Stimulated activated CD4-positive, alpha-beta T cell treated with anti-CD3 and anti-CD28 coated beads, Interleukin-1b, Interleukin-23, amount 100 ng/mL, for 4 hours (primary cell): ENCODE results near the gene KCNC4.

Experiments used
- DNase-seq, 2 donors: peaks; one replicate each; pipeline ENCODE4 v3.0.0-alpha.2; 2020; ENCODE audit warnings: low read depth in 2 of 2

The KCNC4 gene

GRCh38 chr1:110229348-110230001 lies 19.4 kb downstream of the KCNC4 start:
- no peak for DNase-seq

DNA sequence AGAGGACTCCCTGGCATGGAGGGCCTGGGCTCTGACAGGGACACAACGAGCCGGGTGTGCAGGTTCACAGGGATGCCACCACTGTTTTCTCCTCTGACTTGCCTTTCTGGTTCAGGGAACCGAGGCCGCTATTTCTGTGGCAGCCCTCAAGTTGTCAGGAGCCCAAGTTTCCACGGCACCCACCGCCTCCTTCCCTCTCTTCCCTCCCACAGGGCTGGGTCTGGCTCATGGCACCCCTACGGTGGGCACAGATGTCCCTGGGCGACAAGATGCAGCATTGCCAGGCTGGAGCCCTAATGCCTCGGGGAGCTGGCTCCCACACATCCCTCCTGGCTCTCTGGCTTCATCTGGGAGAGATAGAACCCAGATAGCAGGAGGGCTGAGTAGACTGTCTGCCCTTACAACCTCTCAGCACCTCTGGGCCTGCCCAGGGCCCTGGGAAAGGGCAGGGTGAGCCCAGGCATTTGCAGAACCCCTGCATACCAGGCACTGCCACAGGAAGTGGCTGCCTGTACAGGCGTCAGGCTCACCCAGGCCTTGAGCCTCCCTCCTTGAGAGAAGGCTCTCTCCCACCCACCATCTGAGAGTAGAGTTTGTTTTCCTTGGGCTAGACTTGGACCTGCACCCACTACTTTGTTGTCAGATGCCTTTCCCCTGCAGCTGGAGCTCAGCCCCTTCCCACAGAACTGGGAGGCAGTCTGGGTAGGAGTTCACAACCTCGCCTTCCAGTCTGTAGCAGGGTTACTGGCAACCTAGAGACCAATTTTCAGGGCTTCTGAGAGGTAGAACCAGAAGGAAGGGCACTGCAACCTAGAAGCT lies 20.5 kb downstream of the KCNC4 start:
- no peak for DNase-seq

GRCh38 chr1:110233861-110234260 lies 23.7 kb downstream of the KCNC4 start:
- DNase-seq: no peak

DNA sequence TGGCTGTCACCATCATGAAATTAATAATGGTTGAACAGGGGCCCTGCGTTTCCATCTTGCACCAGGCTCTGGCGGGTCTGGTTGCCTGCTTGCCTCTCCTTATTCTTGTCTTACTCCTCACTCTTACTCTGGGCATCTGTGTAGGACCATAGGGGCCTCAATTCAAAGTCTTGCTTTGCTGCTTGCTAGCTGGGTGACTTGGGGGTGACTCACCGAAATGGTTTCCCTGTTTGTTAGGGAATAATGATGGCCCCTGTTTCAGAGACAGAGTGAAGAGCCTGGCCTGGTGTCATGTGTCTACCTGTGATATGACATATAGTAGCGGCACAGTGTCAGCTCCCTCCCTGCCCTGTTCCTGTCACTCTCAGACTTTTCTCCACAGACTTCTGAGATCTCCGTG lies 24.6 kb downstream of the KCNC4 start:
- no peak for DNase-seq

DNA sequence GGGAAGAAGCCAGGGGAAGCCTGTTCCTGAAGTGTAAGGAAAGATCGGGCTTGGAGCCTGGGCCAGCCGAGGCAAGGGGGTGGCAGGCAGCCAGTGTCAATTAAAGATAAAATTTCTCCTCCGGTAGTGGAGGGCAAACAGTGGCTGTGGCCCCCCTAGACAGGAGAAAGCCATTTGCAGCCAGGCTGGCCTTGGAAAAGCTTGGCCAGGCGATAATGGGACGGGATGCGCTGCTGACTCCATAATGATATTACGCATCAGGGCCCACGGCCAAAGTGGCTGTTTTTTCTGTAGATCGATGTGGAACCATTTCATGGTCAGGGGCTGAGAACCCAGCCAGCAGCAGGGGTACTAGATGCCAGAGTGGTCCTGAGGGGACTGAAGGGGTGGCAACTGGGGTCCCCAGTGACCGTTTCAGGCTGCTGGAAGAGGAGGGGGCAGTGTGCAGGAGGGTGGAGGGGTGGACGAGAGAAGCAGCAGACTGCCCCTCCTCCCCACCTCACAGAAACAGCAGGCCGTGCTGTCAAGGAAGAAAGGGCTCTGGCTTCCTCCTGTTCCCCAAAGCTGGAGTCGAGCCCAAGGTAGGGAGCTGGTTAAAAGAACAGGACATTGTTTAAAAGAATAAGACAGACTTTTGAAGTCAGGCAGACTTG lies 25.2 kb downstream of the KCNC4 start:
- no peak for DNase-seq

DNA sequence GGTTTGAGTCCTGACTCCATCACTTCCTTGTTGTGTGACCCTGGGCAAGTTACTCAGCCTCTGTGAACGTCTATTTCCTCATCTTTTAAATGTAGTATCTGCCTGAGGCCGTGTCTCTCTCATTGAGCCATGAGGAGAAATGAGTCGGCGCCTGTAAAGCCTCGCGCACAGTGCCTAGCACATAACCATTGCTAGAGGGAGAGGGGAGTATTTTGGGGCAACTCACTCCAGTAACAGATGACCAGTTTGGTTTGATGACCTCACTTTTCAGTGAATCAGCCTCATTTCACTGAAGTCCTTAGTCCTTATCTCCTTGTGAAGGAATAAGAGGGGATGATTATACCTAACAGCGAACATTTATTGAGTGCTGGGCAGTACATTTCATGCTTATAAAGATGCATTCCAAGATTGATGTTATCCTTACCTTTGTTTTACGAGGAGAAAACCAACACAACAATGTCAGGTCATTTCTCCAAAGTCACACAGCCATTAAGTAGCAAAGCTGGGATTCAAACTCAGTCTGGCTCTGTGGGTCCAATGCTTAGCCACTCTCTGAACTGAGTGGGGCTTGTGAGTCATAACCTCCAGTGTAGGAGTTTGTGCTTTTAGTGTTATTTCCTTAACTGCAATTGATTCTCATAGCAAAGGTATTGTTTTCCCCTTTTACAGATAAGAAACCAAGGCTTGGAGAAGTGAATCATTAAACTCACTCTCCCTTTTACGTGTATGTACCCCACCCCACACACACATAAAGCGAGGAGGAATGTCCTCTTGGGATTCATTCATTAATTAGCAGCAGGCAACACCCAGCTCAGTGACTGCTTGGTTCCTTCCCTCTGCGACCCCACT lies 25.9 kb downstream of the KCNC4 start:
- DNase-seq: peak in 1 of 2 donors; percentile 15

DNA sequence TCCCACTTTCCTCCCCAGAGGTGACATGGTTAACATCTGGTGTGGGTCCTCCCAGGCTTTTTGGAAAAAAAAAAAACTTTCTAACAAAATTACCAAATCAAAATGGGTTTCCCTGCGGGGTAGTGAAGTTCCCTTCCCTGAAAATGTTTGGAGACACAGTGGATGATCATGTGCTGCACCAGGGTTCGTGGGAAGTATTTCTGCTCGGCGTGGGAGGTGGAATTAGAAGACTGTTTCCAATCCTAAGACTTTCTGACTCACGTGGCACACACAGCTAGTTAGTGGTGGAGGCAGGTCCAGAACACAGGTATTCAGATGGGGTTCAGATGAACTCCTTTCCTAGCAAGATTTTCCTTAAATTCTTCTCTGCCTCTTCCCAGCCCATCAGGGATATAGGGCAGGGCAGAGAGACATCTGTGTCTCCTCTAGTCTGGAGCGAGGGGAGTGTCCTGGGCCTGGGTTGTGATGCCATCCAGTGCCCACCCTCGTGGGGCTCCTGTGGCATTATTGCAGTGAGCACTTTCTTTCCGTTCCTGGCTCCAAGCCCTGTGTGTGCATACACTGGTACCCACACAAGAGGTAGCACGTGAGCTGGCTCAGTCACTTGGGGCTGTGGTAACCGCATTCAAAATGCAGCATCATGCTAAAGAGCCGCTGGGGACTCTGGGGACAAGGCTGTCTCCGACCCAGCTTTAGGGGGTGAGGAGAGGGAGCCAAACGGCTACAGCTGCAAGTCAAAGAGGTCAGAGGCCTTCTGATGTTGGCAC lies 27.5 kb downstream of the KCNC4 start:
- DNase-seq: no peak

DNA sequence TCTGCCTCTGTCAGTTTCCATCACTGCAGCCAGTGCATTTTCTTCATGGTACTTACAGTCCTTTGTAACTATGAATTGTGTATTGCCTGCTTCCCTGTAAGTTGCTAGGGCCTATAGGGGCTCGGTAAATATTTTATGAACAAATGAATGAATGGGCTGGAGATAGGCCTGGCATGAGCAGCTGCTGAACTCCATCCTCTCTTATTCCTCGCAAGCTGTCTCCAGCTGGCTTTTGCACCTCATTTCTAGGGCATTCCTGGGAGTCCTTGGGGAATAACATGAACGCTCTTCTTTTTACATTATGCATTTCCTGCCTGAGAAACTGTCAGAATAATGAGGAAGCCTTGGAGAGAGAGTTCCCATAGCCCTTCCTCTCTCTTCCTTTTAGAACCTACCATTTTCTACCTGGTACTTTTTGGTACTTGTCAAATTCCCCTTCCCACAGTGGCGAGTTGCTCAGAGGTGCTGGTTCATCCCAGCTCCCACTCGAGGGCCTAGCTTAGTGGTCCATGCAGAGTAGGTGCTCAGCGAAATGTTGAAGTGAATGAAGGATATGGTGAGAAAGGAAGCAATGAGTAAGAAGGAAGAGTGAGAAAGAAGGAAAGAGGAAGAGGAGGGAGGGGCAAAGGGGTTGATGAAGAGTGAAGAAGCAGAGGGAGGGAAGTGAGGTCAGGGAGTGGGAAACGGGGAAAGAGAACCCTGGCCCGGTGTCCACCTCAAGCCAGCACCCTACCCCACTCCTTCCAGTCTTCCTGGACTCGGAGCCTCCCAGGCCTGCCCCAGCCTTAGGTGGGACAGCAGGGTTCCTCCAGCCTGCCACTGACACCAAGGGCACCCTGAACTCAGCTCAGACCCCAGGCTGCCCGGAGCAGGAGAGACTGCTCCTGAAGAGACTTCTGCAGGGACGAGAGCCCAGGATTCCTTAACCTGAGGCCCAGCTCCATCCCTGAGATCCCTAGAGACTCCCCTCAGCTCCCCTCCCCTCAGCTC lies 29.6 kb downstream of the KCNC4 start:
- no peak for DNase-seq

- no peak for DNase-seq
Observed at GRCh38 chr1:110240476-110241210, 30.5 kb downstream of the KCNC4 start.

DNA sequence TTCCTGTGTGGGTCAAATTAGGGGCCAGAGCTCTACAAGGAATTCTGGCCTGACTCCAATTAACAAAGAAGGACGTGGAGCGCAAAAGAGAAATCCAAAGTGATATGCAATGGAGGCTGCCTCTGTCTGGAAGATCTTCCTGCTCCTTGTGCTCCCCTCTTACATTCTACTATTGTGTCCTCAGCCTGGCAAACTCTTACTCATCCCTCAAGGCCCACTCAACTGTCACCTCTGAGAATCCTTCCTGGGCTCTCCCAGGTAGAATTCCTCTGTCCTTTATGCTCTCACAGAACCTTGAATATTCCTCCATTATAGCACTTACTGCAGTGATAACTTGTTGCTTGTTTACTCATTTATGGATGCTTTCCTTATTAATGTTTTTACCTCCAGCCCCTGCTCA lies 31.4 kb downstream of the KCNC4 start:
- DNase-seq: no peak

DNA sequence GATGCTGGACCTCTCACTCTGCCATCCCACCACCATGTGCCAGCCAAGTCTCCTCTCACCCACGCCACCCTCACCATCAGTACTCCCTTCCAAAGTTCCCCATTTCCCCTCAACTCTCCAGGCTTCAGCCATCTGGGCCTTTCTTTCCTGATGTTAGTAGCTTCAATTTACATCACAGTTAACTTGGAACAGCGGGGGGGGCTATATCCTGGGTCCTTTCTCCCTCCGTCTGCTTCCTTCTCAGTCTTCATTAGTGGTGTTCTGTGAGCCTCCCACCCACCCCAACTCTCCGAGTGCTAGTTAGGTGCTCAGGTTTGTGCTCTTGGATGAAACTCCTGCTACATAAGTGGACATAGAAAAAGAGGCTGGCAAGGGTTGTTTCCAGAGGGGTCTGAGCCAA lies 31.9 kb downstream of the KCNC4 start:
- no peak for DNase-seq

DNA sequence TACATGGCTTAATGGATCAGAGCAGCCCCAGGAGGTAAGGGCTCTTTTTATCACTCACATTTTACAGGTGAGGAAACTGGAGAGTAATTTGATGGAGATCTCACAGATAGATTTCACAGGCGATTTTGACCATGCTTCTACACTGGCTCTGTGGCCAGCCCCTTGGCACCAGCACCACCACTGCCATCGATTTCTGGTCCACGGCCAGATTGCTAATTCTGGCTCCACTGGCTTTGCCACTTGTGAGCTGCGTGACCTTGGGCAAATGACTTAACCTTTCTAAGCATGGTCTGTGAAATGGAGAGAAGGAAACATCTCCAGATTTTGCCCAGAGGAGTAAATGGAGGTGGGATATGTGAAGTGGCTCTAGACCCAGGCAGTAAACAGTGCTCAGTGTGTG lies 32.6 kb downstream of the KCNC4 start:
- no peak for DNase-seq

DNA sequence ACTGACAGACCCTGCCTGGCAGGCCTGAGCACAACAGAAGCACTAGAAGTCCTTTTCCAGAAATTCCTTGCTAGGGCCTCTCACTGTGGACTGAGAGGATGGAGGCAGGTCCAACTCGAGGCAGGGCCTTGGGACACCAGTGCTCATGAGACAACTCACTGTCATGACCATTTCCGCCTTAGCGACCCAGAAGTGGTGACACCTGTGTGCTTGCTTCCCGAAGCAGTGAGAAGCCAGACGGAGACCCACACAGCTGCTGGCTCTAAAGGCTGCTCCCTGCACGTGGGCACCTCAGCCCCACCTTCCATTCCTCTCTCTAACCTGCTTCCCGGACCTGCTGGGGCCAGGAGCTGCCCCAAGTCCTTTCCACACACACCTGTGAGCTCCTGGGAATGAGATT lies 33.0 kb downstream of the KCNC4 start:
- no peak for DNase-seq

DNA sequence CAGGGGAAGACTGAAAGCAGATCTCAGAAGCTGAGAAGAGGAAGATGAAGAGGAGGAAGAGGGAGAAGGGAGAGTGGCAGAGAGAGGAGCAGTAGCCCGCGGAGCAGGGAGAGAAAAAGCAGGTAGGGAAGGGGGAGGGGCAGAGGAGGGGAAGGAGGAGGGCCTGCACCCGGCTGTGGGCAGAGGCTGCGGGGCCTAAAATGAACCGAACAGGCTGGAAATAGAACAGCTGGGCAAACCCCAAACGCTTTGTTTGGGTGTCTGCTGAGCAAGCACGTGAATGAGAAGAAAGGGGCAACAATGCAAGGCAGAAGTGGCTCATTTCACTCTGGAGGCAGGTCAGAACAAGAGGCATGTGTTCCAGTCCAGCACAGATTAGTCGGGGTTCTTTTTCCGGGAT lies 33.5 kb downstream of the KCNC4 start:
- DNase-seq: no peak

DNA sequence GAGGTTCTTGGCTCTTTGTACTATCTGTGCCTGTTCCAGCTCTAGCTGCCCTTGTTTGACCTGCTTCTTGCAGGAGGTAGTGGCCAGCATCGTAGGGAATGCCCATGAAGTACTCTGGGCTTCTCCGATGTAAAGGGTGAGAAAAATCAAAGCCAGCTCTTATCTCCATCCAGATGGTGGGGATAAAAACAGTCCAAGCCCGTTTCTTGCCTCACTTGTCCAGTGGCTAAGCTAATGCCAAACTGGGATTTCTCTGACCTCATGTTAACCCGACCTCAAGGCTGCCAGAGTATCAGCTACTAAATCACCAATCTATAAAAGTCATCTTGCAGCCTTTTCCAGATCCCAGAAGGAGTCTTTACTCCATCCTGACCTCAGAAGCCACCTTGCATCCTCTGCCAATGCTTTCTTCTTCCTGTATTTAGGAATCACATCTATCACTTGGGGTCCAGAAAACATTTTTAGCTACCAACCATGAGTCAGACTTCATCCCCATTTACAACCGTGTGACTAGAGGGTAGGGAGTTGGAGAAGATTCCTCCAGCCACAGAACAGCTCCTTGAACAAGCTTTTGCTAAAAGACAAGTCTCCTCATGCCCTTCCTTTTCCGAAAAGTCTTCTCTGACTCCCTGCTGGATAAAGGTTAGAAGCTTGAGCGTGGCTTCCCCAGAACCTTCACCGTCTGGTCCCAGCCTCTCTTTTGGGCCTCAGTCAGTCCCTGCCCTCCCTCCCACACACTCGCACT lies 35.9 kb downstream of the KCNC4 start:
- DNase-seq: no peak

- no peak for DNase-seq
Observed at GRCh38 chr1:110248746-110249145, 38.6 kb downstream of the KCNC4 start.

GRCh38 chr1:110249256-110249655 lies 39.1 kb downstream of the KCNC4 start:
- no peak for DNase-seq

DNA sequence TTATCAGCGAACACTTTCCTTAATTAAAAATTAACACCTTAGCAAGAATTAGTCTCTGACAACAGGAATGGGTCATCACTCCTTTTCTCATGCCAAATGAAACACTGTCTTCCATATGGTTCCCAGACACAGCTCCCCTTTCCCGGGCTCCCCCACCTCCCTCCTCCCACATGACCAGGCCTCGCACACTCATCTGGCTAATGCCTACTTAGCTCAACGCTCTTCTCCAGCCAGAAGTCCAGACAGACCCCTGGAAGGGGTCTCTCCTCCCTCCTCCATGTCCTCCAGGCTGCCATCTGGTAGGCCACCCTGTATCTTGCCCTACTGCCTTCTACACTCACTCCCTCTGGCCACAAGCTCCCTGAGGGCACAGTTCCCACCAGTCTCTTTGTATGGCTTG lies 39.9 kb downstream of the KCNC4 start:
- DNase-seq: no peak

DNA sequence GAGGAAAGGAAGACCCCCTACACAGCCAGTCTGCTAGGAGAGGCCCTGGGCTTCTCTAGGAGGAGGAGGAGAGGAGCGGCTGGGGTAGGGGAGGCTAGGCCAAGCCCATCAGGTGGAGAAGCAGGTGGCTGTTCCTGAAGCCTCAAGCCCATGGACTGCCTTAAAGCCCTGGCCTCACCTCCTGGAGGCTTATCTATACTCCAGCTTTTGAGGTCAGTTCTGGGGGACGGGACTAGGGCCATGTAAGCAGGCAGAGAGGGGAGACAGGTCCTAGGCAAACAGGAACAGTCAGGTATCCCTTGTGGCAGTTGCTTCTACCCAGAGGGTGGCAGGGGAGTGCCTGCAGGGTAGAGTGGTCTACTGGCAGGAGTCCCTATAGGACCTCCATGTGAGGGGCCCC lies 40.6 kb downstream of the KCNC4 start:
- no peak for DNase-seq
